Measurements from ENCODE around the gene ISLR2. TPM values are rescaled to one million over a fixed set of nuclear protein-coding genes. Genes with fewer than 3 reads are reported as not detected.

Gene ISLR2
- total RNA-seq, 1 experiment from 2014 or later, result not detected

- no peak for DNase-seq (ENCODE audit: low spot score)
These were observed 46.2 kb downstream of the ISLR2 start for GRCh38 chr15:74176262-74177214.

- no peak for DNase-seq (ENCODE audit: low spot score)
These were observed 48.1 kb downstream of the ISLR2 start for GRCh38 chr15:74178326-74179100.

DNA sequence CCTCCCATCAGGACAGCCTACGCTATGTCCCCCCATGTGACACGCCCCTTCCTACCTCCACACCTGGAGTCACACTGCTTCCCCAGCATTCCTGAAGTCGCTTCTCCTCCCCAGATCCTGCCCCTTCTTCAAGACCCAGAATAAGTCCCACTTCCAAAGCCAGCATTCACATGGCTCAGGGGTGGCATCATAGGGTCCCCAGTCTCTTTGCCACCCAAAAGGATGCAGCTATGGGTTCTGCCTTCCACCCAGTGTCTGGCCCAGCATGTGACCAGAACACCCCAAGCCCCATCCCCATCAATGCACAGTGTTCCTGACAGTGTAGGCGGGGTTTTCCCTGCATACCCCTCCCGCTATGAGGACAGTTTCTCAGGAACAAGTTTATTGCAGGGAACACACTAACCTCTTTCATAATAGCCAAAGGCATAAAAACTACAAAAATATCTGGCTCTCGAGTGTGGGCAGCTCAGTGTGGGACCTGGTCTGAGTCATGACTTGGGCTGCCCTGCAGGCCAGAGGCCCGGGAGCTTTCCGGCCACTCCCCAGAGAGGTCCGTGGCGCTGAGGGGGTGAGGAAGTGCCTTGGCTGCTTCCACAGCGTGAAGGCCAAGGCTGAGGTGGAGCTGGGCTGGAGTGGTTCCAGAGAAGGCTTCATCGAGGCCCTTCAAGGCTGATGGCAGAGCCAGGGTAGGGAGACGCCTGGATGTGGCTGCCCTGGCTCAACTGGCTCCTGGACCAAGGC is 48.9 kb downstream of the ISLR2 start:
- peak; percentile 36 for DNase-seq (ENCODE audit: low spot score)

GRCh38 chr15:74179983-74180880 is 49.8 kb downstream of the ISLR2 start:
- DNase-seq (ENCODE audit: low spot score), result no peak

DNA sequence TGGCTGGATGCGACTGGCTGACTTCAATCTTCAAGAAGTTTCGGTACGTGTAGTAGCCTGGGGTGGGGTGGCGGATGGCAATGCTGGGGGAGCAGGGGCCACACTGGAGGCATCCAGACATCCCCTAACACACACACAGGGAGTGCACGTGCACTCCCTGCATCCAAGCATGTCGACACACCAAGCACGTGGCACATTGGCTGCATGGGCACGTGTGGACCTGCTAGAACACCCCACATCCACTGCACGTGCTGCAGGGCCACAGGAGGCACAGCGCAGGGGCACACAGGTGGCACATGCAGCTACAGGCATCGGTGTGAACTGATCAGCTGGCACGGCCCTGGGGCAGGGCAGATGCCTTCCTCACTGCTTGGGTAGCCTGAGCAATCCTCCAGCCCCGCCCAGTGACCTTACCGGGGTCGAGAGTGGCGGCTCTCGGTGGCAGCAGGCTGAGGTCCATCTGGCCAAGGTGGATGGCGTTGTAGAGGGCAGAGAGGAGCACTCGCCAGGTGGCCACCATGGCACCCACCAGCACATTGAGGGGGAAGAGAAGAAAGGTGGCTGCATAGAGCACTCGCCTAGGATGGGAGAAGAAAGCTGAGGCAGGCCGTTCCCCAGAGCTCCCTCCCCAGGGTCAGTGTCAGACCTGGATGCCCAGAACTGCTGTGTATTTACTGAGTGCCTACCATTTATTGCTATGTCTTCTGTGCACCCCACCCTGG is 50.7 kb downstream of the ISLR2 start:
- DNase-seq (ENCODE audit: low spot score), result no peak

- no peak for DNase-seq (ENCODE audit: low spot score)
These were observed 51.7 kb downstream of the ISLR2 start for GRCh38 chr15:74182131-74182530.

- no peak for DNase-seq (ENCODE audit: low spot score)
These were observed 54.3 kb downstream of the ISLR2 start for GRCh38 chr15:74184582-74185091.

- no peak for DNase-seq (ENCODE audit: low spot score)
These were observed 55.4 kb downstream of the ISLR2 start for GRCh38 chr15:74185710-74186348.

Other genes with a start within 250 kb of the ISLR2 start
- gene LOXL1, start 204.1 kb upstream of the ISLR2 start, total RNA-seq (2014; rRNA removed; shearing (Covaris generic)), result 53.2 and 104 TPM in 2 replicates
- gene STOML1, start 138.3 kb upstream of the ISLR2 start, total RNA-seq (2014; rRNA removed; shearing (Covaris generic)), result 5.2 and 6.7 TPM in 2 replicates
- 19.0 and 20.0 TPM in 2 replicates for gene PML, start 135.9 kb upstream of the ISLR2 start, total RNA-seq (2014; rRNA removed; shearing (Covaris generic))
- gene GOLGA6A, start 48.0 kb upstream of the ISLR2 start, total RNA-seq (2014; rRNA removed; shearing (Covaris generic)), result not detected in 2 replicates
- gene ISLR, start 43.1 kb downstream of the ISLR2 start, total RNA-seq (2014; rRNA removed; shearing (Covaris generic)), result 0.06 TPM in 1 of 2 replicates, not detected in the other
- 12.9 and 16.8 TPM in 2 replicates for gene STRA6, start 72.2 kb downstream of the ISLR2 start, total RNA-seq (2014; rRNA removed; shearing (Covaris generic))
- gene CCDC33, start 105.7 kb downstream of the ISLR2 start, total RNA-seq (2014; rRNA removed; shearing (Covaris generic)), result 2.0 and 2.8 TPM in 2 replicates
- gene CYP11A1, start 237.1 kb downstream of the ISLR2 start, total RNA-seq (2014; rRNA removed; shearing (Covaris generic)), result not detected in 2 replicates